ENCODE results near the gene ITGB7. TPM values are rescaled to one million over a fixed set of nuclear protein-coding genes. Genes with fewer than 3 reads are reported as not detected.

The ITGB7 gene
- total and polyA plus RNA-seq, 7 donors = 0.95 to 19.9 (median 2.9) TPM

DNA sequence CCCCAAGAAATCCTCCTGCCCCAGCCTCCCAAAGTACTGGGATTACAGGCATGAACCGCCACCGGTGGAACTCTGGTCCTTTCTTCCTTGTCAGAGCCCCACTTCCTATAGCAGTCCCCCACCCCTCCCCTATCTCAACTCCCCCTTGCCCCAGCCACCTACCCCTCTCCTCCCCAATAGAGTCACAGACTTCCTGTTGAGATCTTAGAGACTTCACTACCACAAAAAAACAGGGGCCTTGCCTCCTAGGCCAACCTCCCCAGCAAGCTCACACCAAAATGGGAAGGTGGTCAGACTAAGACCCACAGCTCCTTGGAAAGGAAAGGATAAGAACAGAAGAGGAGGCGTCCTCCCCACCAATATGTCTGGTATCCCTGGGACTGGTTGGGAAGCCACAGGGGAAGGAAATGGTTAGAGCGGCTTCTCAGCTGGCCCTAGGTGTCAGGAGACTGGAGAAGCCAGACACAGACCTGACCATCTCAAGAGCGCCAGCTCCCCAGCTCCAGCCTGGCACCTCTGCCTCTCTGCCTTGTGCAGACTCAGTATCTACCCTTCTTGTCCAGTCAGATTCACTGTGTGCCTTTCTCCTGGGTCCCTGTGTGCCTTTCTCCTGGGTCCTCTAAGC, 8.5 kb downstream of the ITGB7 start:
- TF ChIP-seq CTCF (IDR thresholded peaks at IDR 0.05) = no peak
- TF ChIP-seq POLR2A (IDR thresholded peaks at IDR 0.05) = no peak
- H3K36me3 ChIP-seq = no peaks in the 10 kb centered on the region
- no peak overlapping the region for H3K4me3 ChIP-seq
- no peaks in the 10 kb centered on the region for H3K27me3 ChIP-seq
- WGBS, 2 donors = 62 to 81% methylated on average over 5 of the region's 5 CpGs
- no peaks in the 10 kb centered on the region for H3K9me3 ChIP-seq
- DNase-seq = no peak
- H3K27ac ChIP-seq = no peak overlapping the region
- H3K4me1 ChIP-seq = peaks cover 0 to 12% (median 10%) of the 10 kb centered on the region in 4 donors
- intact Hi-C loops (cut with DNase I) = loop anchor here (5.0 kb wide), 1 partner anchor 131 kb away; no protein-coding TSS in a partner anchor

GRCh38 chr12:53197011-53197640, 9.9 kb downstream of the ITGB7 start:
- WGBS, 2 donors = 83 to 84% methylated on average over 19 of the region's 19 CpGs
- H3K27ac ChIP-seq = no peak overlapping the region
- DNase-seq = peak; percentile 60
- no peaks in the 10 kb centered on the region for H3K27me3 ChIP-seq
- peak overlapping the region; percentile 2 to 39 (median 32) for H3K4me3 ChIP-seq
- peaks cover 0 to 12% (median 10%) of the 10 kb centered on the region in 4 donors for H3K4me1 ChIP-seq
- intact Hi-C loops (cut with DNase I) = loop anchor here (1.0 to 5.0 kb wide), 2 partner anchors 38 to 130 kb away; no protein-coding TSS in a partner anchor
- TF ChIP-seq POLR2A (IDR thresholded peaks at IDR 0.05) (no peak), CTCF (IDR thresholded peaks at IDR 0.05) (no peak), EP300 (IDR thresholded peaks at IDR 0.05) (no peak), POLR2AphosphoS5 (IDR thresholded peaks at IDR 0.05) (no peak)
- no peaks in the 10 kb centered on the region for H3K9me3 ChIP-seq
- no peaks in the 10 kb centered on the region for H3K36me3 ChIP-seq

DNA sequence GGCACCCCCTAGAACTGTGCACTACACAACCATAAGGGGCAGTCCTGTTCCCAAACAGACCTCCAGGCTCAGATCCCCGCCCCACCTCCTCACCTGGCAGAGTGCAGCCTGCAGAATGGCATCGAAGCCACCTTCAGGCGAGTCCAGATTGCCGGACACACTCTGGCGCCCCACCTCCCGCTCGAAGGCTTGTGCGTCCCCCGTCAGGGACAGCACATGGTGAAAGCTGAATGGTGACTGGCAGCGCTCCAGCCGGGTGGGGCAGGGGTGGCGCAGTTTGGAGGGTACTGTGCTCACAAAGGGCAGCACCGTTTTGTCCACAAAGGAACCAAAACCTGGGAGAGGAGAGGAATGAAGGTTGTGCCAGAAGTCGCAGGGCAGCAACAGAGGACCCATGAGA, 10.6 kb downstream of the ITGB7 start:
- H3K27me3 ChIP-seq = no peaks in the 10 kb centered on the region
- intact Hi-C loops (cut with DNase I) = loop anchor here (5.0 kb wide), 1 partner anchor 129 kb away; no protein-coding TSS in a partner anchor
- TF ChIP-seq POLR2AphosphoS5 (IDR thresholded peaks at IDR 0.05) (no peak), EP300 (IDR thresholded peaks at IDR 0.05) (no peak), CTCF (IDR thresholded peaks at IDR 0.05) (no peak), POLR2A (IDR thresholded peaks at IDR 0.05) (no peak)
- H3K27ac ChIP-seq = no peak overlapping the region
- WGBS, 2 donors = 31 to 83% methylated on average over 14 of the region's 14 CpGs
- H3K4me1 ChIP-seq = peaks cover 0 to 12% (median 10%) of the 10 kb centered on the region in 4 donors
- no peaks in the 10 kb centered on the region for H3K9me3 ChIP-seq
- peak; percentile 63 for DNase-seq
- H3K4me3 ChIP-seq = no peak overlapping the region
- H3K36me3 ChIP-seq = no peaks in the 10 kb centered on the region

DNA sequence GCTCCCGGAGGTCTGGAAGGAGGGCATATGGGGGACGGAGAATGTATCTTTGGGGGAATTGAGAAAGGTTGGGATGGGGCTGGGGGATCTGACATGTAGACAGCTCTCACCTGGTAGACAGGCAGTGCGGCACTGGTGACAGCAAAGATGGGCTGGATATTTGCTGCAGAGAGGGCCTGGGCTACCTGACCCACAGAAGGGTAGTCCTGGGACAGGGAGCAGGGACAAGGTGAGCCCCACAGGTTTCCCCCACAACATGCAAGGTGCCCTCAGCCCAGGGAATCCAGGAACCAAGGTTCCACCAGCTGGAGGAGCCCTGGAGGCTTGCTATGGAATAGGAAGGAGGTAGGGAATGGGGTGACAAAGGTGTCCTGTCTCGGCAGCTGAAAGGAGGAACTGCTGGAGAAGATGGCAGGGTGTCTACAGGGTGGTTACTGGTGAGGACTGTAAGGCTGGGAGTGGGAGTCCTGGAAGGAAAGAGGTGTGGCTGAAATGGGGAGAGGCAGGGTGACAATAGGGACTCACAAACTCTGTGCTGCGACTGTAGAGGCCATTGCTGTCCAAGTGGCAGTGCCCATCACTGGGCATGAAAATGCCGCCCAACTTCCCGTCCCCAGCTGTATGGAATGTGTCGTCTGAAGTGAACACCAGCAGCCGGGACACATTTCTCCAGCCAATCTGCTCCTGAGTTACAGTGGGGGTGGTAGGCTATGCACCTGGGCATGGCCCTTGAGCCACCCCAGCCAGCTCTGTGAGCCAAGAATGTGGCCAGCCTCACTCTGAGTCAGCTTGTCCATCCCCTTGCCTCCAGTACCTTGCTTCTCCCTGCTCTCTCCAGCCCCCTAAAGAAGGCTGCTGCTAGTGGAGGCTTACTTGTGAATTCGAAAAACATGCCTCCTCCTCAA, 11.3 kb downstream of the ITGB7 start:
- Histone ChIP-seq H3K27me3 (no peaks in the 10 kb centered on the region), H3K9me3 (no peaks in the 10 kb centered on the region), H3K36me3 (no peaks in the 10 kb centered on the region), H3K4me1 (peaks cover 0 to 12% (median 10%) of the 10 kb centered on the region in 4 donors), H3K4me3 (no peak overlapping the region), H3K27ac (no peak overlapping the region)
- WGBS, 2 donors = 87 to 92% methylated on average over 10 of the region's 10 CpGs
- TF ChIP-seq CTCF (IDR thresholded peaks at IDR 0.05) = no peak
- TF ChIP-seq POLR2AphosphoS5 (IDR thresholded peaks at IDR 0.05) = no peak
- no peak for TF ChIP-seq EP300 (IDR thresholded peaks at IDR 0.05)
- TF ChIP-seq POLR2A (IDR thresholded peaks at IDR 0.05) = no peak
- peak; percentile 50 for DNase-seq
- intact Hi-C loops (cut with DNase I) = loop anchor here (5.0 kb wide), 1 partner anchor 128 kb away; no protein-coding TSS in a partner anchor

Data from sigmoid colon (tissue), 7 donors.